ENCODE measurements around the gene PHTF2.

DNA sequence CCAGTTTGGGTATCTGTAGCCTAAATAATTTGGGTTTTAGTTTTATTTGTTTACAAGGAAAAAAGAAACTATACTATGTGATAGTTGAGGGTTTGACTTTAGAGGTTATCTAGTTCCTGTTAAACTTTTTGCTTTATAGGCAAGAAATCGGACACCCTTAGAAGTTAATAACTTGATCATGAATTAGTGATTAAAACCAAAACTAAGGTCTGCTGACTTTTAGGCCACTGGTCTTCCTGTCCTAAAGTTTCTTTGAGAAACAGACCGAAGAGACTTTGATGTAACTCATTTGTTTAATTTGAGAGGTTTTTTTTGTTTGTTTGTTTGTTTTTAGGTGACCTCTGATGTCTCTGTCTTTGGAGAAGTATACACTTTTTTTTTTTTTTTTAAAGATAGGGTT, 59.7 kb downstream of the PHTF2 start:
- TF ChIP-seq, protein P1, sequence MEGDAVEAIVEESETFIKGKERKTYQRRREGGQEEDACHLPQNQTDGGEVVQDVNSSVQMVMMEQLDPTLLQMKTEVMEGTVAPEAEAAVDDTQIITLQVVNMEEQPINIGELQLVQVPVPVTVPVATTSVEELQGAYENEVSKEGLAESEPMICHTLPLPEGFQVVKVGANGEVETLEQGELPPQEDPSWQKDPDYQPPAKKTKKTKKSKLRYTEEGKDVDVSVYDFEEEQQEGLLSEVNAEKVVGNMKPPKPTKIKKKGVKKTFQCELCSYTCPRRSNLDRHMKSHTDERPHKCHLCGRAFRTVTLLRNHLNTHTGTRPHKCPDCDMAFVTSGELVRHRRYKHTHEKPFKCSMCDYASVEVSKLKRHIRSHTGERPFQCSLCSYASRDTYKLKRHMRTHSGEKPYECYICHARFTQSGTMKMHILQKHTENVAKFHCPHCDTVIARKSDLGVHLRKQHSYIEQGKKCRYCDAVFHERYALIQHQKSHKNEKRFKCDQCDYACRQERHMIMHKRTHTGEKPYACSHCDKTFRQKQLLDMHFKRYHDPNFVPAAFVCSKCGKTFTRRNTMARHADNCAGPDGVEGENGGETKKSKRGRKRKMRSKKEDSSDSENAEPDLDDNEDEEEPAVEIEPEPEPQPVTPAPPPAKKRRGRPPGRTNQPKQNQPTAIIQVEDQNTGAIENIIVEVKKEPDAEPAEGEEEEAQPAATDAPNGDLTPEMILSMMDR (conservative IDR thresholded peaks at IDR 0.05), result no peak
- TF ChIP-seq EZH2 (IDR thresholded peaks at IDR 0.05; ENCODE audit: low read depth), result no peak

Measured in PC-9 (cell line).